ENCODE data around the gene ST8SIA1.

DNA sequence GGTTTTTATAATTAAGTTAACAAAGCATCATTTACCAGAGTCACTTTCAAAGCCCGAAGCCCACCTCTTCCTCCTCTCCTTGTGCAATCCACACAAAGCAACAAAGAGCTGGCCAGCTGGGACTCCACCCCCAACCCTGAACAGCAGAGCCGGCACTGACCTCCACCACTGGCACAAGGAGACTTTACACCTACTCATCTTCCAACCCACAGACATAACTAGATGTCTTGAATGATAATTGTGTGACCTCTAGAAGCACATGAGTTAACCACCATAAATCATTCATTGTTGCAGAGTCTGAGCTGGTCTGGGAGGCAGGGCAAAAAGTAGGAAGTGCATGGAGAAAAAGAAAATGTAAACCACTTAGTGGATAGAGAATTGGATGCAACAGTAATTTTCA lies 72.2 kb downstream of the ST8SIA1 start:
- TF ChIP-seq GATA2 (IDR thresholded peaks at IDR 0.05; ENCODE audit: low read depth, low read length) (no peak), GATA3 (IDR thresholded peaks at IDR 0.05; ENCODE audit: low read depth, low read length) (no peak)

Measured in SH-SY5Y (cell line).